Stimulated activated CD4-positive, alpha-beta T cell treated with anti-CD3 and anti-CD28 coated beads, Interleukin-12 subunit alpha, Interleukin-12 subunit beta, amount 100 ng/mL, for 24 hours (primary cell): ENCODE results near the gene ST3GAL2.
A peak's percentile ranks its signal among the peaks of the same experiment; 100 is the strongest.

ENCODE experiments used
- DNase-seq, 2 experiments: peaks; one replicate each; pipeline ENCODE4 v3.0.0-alpha.2; 2020; ENCODE audit warnings: low read depth in 2 of 2

ST3GAL2 gene

DNA sequence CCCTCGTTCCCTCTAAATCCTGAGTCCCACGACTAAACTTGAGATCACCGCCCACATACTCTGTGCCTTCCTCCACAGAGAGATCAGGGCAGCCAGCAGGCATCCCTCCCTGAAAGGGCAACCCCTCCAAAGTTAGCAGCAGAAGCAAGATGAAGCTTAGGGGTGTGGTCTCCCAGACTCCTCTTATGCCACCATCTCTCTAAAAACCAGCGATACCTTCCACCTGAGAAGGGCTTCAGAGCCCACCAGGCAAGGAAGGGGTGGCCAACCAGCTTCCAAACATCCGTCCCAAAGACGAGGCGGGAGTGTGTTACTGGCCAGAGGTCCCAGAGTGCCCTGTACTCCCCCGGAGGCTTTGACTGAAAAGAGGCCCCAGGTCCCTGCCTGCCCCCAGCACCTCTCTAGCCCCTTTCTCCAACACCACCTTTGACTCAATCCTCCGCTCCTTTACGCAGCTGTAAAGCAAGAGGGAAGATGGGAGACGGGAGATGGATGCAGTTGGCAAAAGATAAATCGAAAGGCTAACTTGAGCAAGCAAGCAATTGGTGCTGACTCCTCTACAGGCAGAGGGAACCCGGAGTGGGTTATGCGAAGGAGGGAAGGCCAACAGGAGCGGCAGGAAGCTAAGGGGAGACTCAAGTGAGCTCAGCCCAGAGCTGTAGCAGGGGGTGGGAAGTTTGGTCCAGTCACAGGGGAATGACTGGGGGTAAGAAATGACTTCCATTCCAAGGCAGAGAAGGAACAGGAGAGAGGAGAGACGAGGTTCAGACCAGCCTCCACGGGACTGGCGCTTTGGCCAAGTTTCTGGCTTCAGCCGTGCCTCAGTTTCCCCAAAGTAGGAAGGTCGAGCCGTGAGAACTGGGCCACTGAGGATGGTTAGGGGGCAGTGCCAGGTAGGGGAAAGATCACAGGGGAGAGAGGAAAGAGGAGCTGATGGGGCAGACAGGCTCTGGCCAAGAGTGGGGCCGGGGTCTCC, 1.0 kb downstream of the ST3GAL2 start:
- no peak for DNase-seq

DNA sequence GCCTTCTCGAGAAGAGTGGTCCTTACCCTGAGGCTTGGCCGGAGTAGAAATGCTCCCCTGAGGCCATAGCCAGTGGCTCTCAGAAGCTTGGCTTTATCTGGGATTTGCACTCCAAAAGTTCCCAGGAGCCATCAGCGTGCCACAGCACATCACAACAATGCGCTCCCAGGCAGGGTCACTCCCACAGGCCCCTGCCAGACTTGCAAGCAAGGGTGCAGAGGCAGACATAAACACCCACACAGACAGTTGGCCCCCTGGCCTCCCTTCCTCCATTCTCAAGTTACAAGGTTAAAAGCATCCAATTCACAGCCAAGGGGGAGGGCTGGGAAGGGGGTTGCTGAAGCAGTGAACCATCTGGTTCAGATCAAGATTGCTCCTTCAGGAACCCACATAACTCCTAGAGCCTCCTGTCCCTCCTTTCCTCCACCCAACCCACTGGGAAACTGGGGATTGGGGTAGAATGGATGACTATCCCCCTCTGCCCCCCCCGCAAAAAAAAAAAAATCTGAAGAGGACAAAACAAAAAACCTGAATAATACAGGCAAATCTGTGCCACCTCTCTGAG, 1.8 kb downstream of the ST3GAL2 start:
- no peak for DNase-seq

DNA sequence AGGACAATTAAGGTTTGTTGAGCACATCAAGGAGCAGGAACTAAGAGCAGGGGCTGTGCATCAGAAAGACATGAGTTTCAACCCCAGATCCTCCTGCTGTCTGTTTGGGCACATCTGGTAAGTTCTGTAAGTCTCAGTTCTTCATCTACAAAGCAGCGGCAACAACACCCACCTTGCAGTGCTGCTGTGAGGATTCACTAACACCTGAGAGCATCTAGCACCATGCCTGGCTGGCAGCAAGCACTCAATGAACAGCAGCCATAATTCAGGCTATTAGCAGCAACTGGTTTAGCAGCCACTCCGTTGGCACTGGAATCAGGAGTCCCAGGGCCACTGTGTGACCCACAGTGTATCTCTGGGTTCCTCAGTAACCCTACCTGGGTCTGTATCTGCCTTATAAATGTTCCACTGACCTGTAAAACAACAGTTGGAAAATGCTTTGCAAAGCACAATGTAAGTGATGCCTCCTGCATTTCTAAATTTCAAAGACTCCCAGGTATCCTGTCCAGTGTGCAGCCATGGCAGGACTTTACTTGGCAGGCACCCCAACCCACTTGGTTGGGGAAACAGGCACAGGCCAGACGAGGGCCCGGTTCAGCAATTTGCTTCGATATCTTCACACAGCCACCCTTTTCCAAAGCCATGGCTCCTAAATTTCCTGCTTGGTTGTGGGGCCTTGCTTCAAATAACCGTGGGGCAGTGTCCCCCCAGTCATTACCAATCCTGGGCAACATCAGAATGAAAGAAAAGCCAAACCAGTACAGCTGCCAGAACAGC, 4.2 kb downstream of the ST3GAL2 start:
- DNase-seq: no peak

DNA sequence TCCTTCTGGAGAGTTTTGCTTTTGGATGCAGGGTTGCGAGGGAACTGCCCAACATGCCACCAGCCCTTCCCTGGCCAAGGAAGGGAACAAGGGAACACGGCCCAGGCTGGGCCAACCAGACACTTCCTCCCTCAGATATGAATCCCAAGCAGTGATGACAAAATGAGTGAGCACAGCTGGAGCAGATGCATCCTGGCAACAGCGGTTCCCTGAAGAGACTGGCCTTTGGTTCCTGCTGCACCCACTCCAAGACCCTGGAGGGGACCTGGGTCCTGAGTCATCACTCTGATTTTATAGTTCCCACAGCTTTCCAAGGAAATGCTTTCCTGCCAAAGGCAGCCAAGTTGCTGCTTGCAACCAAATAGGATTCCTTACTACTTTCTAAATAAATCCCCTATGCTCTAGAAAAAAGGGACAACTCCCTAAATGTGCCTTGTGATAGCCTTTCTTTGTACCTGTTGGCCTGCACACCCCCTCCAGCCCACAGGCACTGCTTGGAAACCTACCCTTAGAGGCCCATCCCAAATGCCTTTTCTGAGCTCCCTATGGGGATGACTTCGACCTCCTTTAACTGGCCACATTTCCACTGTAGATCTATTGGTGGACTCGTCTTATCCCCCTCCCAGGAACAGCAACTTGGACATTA, 5.3 kb downstream of the ST3GAL2 start:
- DNase-seq: no peak

DNA sequence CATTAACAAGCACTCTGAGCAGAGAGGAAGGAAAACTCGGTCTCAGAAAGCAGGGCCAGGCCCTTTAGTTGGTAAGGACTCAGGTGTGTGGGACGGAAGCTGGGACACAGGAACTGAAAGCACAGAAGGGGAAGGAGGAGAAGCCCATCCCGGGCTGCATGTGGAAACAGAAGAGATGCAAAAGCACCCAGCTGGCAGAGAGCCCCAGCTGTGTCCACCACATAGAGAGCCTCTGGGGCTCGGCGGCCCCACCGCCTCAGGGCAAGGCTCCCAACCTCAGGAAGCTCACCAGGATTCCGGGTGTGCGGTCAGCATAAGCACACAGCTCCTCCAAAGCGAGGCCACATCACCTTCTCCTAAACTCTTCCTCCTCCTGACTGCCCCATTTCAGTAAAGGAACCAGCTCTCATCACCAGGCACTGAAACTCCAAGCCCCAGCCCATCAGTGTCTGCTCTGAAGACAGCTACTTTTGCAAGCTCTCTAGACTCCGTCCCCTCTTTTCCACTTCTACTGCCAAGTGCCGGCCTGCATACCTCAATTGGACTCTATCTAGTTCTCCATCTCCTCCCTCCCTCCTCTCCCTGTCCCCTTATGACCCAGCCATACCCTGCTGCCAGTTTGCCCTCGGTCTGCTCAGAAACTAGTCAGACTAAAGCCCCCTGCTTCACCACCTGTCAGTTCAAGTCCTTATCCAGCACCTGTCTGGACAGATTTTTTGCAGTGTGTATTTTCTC, 6.0 kb downstream of the ST3GAL2 start:
- DNase-seq: no peak

DNA sequence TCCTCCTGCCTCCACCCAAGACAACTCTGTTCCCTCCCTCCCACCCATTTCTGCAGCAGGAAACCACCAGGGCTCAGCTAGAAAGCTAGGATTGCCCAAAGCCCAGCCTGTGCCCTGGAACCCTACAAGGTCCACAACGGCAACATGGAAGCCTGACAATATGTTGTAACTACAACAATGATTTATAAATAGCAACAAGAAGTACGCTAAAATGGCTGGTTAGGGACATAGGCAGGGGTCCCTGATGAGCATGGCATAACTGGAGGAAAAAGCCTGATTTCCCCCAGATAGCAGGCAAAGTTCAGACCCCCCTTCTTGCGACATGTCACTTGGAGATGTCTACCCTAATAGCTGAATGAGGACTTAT, 6.6 kb downstream of the ST3GAL2 start:
- DNase-seq: no peak

DNA sequence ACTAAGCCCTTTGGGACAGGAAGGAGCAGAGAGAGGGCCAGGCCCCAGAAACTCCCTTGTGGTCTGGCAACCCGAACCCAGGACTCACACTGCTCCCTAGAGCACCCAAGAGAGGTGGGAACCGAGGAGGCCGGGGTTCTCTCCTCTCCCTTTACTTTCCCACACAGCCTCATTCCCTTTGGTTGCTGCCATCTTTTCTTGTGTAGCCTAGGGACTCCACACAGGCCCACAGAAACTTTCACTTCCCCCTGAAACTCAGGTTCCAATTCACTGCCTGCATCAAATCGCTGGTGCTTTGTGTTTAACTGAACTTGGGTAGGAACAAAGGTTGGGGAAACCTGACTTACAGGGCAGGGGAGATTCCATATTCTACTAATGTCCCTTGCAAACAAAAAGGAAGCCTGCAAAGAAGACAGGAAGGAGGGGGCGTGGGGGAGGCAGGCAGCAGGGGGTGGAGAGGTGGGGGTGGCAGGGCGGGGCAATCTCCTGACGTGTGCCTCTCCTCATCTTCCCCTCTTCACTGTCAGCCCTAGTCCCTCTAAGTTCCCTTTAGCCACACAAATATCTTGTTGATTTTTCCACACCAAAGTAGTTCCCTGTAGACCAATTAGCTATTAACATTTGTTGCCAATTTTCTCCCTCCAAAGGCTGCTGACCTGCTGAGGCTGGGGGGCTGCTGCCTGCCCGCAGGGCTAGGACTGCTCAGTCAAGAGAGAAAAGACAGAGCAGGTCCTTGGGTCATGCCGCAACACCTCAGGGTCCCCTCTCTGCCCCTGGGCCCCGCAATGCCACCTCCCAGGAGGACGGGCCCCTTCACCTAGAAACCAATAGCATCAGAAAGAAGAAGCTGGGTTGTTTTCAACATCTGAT, 8.0 kb downstream of the ST3GAL2 start:
- peak; percentile 25 to 46 for DNase-seq

DNA sequence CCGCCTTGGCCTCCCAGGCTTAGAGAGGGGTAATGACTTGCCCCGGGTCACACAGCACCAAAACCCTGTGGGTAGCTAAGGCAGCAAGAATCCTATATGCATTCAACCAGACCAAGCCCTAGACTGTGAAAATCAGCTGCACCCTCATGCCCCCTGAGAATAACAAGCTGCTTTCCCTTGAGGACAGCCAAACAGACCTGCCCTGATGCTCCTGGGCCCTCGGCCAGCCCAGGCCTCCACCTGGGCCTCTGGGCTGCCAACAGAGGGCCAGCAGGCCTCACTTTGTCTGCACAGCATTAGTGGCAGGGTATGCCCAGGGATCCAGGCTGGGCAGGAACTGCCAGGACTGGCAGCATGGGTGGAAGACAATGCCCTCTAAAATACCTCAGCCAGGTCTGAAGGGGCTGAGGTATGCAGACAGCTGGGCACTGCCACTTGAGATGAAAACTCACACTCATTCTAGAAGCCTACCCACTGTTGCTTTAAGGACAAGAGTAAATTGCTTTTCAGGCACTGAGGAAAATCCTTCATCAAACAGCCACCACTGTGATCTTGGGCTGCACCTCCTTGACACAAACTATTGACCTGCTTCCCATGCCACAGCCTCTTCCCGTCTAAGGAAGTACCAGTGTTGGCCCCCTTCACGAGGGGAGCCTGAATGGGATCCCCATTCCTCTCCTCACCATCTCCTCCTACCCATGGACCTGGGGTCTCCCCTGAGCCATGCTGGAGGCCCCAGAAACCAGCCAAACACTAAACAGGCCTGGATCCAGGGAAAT, 8.8 kb downstream of the ST3GAL2 start:
- DNase-seq: no peak

DNA sequence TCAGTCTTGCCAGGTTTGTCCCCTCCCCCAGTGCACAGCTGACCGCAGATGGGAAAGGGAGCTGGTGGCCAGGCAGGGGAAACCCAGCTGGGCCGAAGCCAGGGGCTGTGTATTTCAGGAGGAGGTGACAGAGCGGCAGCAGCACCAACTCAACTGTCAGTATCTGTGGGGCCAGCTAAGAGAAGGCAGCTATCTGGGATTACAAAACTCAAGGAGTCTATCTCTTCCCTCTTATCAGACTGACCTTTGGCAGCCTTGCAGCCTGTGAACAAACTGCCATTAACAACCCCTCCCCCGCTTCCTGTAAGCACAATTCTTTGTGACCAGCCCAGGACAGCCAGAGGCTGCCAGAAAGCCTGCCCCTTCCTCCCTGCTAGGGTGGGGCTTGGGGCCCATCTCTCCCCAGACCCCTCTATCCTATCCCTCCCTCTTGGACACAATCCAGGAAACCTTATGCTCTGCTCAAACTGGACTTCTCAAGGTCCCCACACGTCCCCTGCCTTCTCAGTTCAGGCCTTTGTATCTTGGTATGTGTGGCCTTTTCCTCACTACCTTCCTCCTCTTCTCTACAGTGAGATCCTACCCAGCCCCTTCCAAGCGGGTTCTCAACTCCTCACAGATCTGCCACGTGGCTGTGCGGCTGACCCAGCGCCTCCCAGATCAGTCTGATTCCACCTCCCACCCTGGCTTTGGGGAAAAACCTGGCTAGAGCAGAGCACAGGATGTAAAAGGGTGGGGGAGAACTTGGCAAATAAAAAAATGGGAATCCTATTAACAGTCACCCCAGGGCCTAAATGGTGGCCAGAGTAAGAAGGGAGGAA, 10.5 kb downstream of the ST3GAL2 start:
- DNase-seq: peak in 1 of 2 experiments; percentile 68

DNA sequence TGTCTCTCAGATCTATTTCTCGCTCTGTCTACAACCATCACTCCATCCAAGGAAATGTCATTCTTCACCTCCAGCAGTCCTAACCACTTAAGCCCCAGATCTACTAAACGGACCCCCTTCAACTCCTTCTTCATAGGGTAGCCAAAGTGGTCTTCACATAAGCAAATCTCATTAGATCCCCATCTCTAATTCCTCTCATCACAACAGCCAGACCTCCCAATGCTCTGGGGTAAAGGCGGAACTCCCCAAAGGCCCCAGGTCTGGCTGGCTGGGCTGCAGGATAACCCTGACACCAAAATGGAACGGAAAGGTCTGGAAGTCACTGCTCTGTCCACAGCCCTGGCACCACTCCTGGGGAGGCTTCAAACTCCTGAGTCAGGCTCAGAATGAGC, 11.1 kb downstream of the ST3GAL2 start:
- no peak for DNase-seq

DNA sequence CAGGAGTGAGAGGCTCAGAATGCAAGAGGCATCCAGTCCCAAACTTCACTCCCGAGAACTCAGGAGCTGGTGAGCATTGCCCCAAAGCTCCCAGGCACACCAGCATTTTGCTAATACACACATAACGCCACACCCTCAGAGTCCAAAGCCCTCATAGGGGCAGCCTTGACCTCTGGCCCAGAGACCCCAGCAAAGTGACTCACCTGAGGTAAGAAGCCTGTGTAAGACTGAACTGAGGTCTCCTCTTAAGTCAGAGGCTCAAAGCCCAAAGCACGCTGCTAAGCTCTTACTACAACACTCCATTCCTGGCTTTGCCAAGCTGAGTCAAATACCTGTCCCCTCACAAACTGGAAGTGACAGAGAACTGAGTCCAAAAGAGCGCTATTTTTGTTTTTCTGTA, 16.4 kb downstream of the ST3GAL2 start:
- DNase-seq: no peak

DNA sequence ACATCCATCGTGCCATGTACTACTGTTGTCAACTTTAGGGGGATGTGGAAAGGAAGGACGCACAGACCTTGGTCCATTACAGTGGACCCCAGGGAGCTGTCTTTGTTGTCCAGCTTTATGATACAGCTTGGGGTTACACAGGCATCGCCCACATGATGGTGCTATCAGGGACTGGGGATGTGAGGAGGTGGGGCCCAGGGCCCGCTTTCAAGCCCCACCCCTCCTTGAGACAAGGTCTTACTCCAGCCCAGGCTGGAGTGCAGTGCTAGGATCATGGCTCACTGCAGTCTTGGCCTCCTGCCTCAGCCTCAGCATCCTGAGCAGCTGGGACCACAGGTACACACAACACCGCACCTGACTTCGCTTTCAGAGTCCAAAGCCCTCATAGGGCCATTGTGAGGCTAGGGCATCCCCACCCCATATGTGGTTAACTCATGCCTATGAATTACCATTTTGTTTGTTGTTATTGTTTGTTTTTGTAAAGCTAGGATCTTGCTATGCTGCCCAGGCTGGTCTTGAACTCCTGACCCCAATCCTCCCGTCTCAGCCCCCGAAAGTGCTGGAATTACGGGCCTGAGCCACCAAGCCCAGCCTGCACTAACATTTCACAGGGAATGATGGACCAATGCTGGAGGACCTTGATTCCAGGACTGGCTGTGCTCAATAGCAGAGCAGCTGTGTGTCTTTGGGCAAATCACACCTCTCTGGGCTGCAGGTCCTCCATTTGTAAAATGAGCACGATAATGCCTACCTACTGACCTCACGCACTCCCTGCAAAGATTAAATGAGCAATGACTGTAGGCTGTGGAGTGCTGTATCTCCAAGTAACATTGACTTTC, 17.2 kb downstream of the ST3GAL2 start:
- DNase-seq: no peak

DNA sequence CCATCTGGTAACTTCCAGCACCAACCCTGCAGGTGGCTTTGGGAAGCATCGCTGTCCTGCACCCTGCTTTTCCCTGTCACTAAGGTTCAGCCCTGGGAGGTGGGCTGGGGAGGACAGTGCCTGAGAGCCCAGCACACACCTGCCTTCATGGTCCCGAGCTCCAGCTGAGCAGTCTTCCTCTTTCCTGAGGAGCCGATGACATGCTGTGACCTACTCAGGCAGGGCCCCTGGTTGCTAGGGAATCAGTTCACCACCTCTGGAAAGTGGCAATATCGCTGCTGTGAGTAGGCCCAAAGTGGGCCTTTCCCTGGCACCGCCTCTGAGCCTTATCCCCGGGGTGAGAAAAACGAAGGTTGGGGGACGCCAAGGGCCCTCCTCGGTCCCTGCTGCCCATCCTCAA, 17.9 kb downstream of the ST3GAL2 start:
- no peak for DNase-seq

DNA sequence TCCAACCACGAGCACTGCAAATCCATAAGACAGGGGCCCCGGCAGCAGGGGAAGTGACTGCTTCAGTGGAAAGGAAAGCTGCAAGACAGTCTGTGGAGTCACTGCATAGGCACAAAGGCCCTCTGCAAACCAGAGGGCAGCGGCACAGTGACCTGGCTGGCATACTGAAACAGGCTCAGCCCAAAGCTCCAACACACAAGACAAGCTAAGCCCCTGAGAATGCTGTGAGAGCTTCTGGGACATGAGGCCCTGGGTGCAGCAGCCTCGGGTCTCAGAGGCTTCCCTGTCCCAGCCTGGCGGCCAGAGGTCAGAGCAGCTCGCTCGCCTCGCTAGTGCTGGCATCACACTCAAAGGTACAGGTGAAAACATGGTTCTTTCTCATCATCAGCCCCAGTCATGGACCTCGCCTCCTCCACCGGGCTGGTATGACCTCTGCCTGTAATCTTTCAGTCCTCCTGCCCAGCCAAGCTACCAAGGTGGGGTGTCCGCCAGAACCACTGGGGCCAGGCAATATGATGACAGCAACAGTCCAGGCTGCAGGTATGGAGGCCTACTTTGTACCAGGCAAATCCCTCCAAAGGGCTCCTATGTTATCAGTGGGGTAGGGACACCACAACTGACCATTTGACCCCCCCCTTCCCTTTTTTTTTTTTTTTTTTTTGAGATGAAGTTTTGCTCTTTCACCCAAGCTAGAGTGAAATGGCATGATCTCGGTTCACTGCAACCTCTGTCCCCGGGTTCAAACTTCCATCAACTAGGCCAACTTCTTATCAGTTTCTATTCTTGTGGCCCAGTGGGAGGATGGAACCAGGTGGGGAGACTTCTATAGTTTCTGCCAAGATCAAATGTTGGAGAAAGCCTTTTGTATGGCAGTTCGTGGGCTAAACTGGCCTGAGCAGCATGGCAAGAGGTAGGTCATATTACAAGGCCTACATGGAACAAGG, 19.2 kb downstream of the ST3GAL2 start:
- no peak for DNase-seq

DNA sequence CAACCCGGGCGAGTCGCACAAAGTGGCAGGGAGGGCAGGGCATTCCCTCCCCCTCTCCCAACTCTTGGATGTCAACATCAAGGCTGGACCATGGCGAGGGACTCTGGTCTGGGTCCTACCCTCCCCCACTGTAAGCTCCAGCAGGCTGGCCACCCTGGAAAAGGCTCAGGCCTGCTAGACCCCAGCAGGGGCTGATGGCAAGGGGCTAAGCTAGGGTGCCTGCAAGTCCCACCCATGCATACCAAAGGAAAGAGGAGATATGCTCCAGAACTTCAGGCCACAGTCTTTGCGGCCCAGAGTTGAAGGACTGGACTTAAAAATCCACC, 19.9 kb downstream of the ST3GAL2 start:
- DNase-seq: no peak

DNA sequence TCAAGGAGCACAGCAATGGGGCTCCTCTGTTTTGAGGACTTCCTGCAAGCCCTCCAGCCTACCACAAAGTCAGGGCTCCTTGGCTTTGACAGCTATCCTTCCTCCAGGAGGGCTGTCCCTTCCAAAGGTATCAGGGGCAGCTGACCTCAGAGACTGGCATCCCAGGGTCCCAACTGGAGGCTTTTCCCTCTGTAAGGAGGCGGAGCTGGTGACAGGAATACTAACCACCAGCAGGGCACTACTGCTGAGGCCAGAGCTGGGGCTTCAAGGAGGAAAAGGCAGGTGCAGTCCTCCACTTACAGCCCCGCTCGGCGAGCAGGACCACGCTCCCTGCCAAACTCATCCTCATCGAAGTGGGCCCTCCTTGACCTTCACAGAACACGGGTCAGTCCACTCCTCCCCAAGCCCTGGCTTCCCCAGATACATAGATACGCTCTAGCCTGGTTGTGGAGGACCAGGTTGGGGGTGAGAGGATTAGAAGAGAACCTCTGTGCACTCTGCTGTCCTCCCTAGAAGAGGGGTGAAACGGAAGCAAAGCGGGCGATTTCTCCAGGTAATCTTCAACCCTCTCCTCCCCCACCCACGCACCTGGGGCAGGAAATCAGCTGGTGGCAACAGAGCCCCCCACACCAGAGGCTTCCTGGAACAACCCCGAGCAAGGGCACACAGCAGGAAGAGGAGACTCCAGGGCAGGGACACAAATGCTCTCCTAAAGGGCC, 20.5 kb downstream of the ST3GAL2 start:
- DNase-seq: no peak
